GM12801 (cell line): ENCODE data around the gene KRTAP4-6.
"Not testable (repeated sequence)": the region's sequence is repeated elsewhere in the genome, so short reads cannot be mapped to it uniquely, and the experiment has no call there.

ENCODE experiments used
- CTCF ChIP-seq: IDR thresholded peaks from one replicate; pipeline ENCODE4 v1.5.1; 2011; ENCODE audit warnings: control low read depth; ENCODE audit not compliant: insufficient read length; ENCODE audit errors: extremely low read depth

The KRTAP4-6 gene

GRCh38 chr17:41140360-41141131, at the start of gene KRTAP4-6:
TSS of gene KRTAP4-6 (minus strand) at chr17:41140544. CDS start at chr17:41140487, 57 bp downstream.
- TF ChIP-seq CTCF: no peak

DNA sequence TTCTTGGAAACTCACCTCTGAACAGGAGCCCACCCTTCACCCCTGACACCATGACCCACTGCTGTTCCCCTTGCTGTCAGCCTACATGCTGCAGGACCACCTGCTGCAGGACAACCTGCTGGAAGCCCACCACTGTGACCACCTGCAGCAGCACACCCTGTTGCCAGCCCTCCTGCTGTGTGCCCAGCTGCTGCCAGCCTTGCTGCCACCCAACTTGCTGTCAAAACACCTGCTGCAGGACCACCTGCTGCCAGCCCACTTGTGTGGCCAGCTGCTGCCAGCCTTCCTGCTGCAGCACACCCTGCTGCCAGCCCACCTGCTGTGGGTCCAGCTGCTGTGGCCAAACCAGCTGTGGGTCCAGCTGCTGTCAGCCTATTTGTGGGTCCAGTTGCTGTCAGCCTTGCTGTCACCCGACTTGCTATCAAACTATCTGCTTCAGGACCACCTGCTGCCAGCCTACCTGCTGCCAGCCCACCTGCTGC, 49.5 kb upstream of the KRTAP4-6 start, which contains the start of gene KRTAP9-1:
Gene KRTAP9-1 (plus strand): TSS at position 51 of the 482 bp plus-strand sequence. CDS start 0 bp downstream, at position 51.
- not testable (repeated sequence) for TF ChIP-seq CTCF

- no peak for TF ChIP-seq CTCF
These were observed 46.5 kb upstream of the KRTAP4-6 start for GRCh38 chr17:41186872-41187271.

DNA sequence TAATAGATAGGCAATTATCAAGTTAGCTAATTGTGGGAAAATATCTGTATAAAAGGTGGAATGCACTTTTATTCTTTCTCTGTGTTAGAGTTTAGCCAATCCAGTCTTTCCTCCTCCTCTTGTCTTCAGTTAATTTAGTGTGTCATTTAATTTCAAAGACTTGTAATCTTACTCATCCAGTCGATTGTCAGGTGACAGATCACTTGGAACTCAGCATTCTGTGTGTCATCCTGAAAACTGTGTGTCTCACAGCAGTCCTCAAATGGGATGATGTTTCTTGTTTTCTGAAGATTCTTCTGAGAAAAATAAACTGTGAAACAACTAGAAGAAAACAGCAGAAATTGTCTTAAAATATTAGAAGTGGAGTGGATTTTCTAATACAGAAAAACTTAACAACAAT, 44.7 kb upstream of the KRTAP4-6 start:
- no peak for TF ChIP-seq CTCF

GRCh38 chr17:41184480-41184961, 44.2 kb upstream of the KRTAP4-6 start, which contains the start of gene KRTAP4-1:
TSS of gene KRTAP4-1 (minus strand) at chr17:41184911. CDS start at chr17:41184854, 57 bp downstream.
- no peak for TF ChIP-seq CTCF

GRCh38 chr17:41178843-41179616, 38.7 kb upstream of the KRTAP4-6 start:
- no peak for TF ChIP-seq CTCF

DNA sequence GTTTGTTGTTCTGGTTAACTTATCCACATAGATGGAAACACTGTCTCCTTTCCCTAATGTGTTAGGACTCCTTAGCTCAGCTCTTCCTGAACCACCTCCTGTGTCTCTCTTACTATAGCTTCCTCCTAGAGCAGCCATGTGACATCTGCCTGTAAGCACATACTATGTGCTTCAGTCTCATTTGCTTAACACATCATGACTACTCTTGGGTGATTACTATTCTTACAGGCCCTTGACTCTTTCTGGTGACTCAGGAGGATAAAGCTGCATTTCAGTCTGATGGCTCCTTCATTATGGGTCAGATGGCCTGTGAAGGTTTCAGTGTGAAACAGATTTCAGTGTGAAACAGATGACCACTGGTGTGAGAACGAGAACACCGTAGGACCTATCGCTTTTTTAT, 38.0 kb upstream of the KRTAP4-6 start:
- no peak for TF ChIP-seq CTCF
